WTC11 (cell line): ENCODE results near the gene PHPT1. TPM values are rescaled to one million over a fixed set of nuclear protein-coding genes. Genes with fewer than 3 reads are reported as not detected.

Source experiments
- ATAC-seq: fragments of 200-7000 bp; cut with Tn5 transposase; 2 replicates; pipeline ENCODE4 v1.10.0; 2021; ENCODE audit warnings: mild to moderate bottlenecking, moderate library complexity
- CTCF ChIA-PET: fragments of 300-600 bp; sonication (Branson Sonifier 250); formaldehyde crosslinking; loops from one replicate; lab custom pipeline; 2021; ENCODE audit warnings: antibody characterized with exemption; lab: Charles Lee
- POLR2A ChIA-PET: fragments of 350-600 bp; sonication (Branson Sonifier 250); formaldehyde crosslinking; loops from one replicate; lab custom pipeline; 2021; ENCODE audit warnings: antibody characterized with exemption; lab: Charles Lee
- DNase-seq: peaks from one replicate; pipeline ENCODE4 v3.0.0; 2021; ENCODE audit warnings: low spot score
- H3K27ac Mint-ChIP-seq: 2 replicates; pipeline ENCODE4 v1.8.0; 2021; ENCODE audit warnings: mixed read lengths
- H3K27me3 Mint-ChIP-seq: 2 replicates; pipeline ENCODE4 v1.8.0; 2021; ENCODE audit warnings: low read depth, mild to moderate bottlenecking, moderate library complexity, mixed read lengths
- H3K36me3 Mint-ChIP-seq: 2 replicates; pipeline ENCODE4 v1.8.0; 2021; ENCODE audit warnings: mixed read lengths
- H3K4me1 Mint-ChIP-seq: 2 replicates; pipeline ENCODE4 v1.8.0; 2022; ENCODE audit warnings: mixed read lengths
- H3K4me3 Mint-ChIP-seq: 2 replicates; pipeline ENCODE4 v1.8.0; 2021; ENCODE audit warnings: mild to moderate bottlenecking, moderate library complexity, mixed read lengths
- H3K9me3 Mint-ChIP-seq: 2 replicates; pipeline ENCODE4 v1.8.0; 2021; ENCODE audit warnings: mixed read lengths
- AR ChIP-seq: fragments of 250-450 bp; sonication (Bioruptor Pico); IDR thresholded peaks from 2 replicates; pipeline ENCODE4 v1.9.0; 2021; ENCODE audit warnings: mild to moderate bottlenecking
- ARID4B ChIP-seq: sonication (generic); formaldehyde crosslinking; IDR thresholded peaks from 2 replicates; pipeline ENCODE4 v1.8.0; 2023; ENCODE audit warnings: missing genetic modification reagents, mild to moderate bottlenecking, borderline replicate concordance
- ESRRA ChIP-seq: sonication (generic); formaldehyde crosslinking; IDR thresholded peaks from 2 replicates; pipeline ENCODE4 v1.8.1; 2022; ENCODE audit warnings: mild to moderate bottlenecking, missing genetic modification reagents, borderline replicate concordance
- FOXK1 ChIP-seq: sonication (generic); formaldehyde crosslinking; IDR thresholded peaks from 2 replicates; pipeline ENCODE4 v1.8.0; 2022; ENCODE audit warnings: mild to moderate bottlenecking, moderate library complexity, missing genetic modification reagents
- FOXP1 ChIP-seq: sonication (generic); formaldehyde crosslinking; IDR thresholded peaks from 2 replicates; pipeline ENCODE4 v1.8.0; 2022; ENCODE audit warnings: missing genetic modification reagents, mild to moderate bottlenecking, moderate library complexity, borderline replicate concordance
- MAX ChIP-seq: sonication (generic); formaldehyde crosslinking; IDR thresholded peaks from 2 replicates; pipeline ENCODE4 v1.8.0; 2022; ENCODE audit warnings: mild to moderate bottlenecking, missing genetic modification reagents
- MLX ChIP-seq: sonication (generic); formaldehyde crosslinking; IDR thresholded peaks from 2 replicates; pipeline ENCODE4 v1.8.1; 2023; ENCODE audit warnings: mild to moderate bottlenecking, missing genetic modification reagents, moderate library complexity
- NFYB ChIP-seq: sonication (generic); formaldehyde crosslinking; conservative IDR thresholded peaks from 2 replicates; pipeline ENCODE4 v1.8.0; 2022; ENCODE audit warnings: low read depth, missing genetic modification reagents
- TP53 ChIP-seq: sonication (generic); formaldehyde crosslinking; IDR thresholded peaks from 2 replicates; pipeline ENCODE4 v1.8.1; 2023; ENCODE audit warnings: mild to moderate bottlenecking, missing genetic modification reagents
- ZNF138 ChIP-seq: sonication (generic); formaldehyde crosslinking; conservative IDR thresholded peaks from 2 replicates; pipeline ENCODE4 v1.8.1; 2022; ENCODE audit warnings: mild to moderate bottlenecking, moderate library complexity, missing genetic modification reagents
- ZNF219 ChIP-seq: sonication (generic); formaldehyde crosslinking; IDR thresholded peaks from 2 replicates; pipeline ENCODE4 v1.8.0; 2023; ENCODE audit warnings: missing genetic modification reagents, mild to moderate bottlenecking, borderline replicate concordance
- ZNF263 ChIP-seq: sonication (generic); formaldehyde crosslinking; IDR thresholded peaks from 2 replicates; pipeline ENCODE4 v1.8.1; 2022; ENCODE audit warnings: low read depth, mild to moderate bottlenecking, moderate library complexity, missing genetic modification reagents
- ZNF416 ChIP-seq: fragments of 250-450 bp; sonication (Bioruptor Pico); IDR thresholded peaks from 2 replicates; pipeline ENCODE4 v1.9.0; 2021; ENCODE audit warnings: mild to moderate bottlenecking, inconsistent platforms
- ZNF425 ChIP-seq: fragments of 250-450 bp; sonication (Bioruptor Pico); conservative IDR thresholded peaks from 2 replicates; pipeline ENCODE4 v1.9.0; 2021; ENCODE audit warnings: mild to moderate bottlenecking
- total RNA-seq: library from RNA; stranded (reverse); gene quantifications from 3 replicates; pipeline ENCODE4 v1.2.3, GENCODE V29; 2021
- TF ChIP-seq, protein P1 (sequence below): sonication (generic); formaldehyde crosslinking; IDR thresholded peaks from 2 replicates; pipeline ENCODE4 v1.8.0; 2022; ENCODE audit warnings: mild to moderate bottlenecking, missing genetic modification reagents
- TF ChIP-seq, protein P2 (sequence below): sonication (generic); formaldehyde crosslinking; IDR thresholded peaks from 2 replicates; pipeline ENCODE4 v1.8.0; 2022; ENCODE audit warnings: mild to moderate bottlenecking, missing genetic modification reagents
- TF ChIP-seq, protein P3 (sequence below): sonication (generic); formaldehyde crosslinking; IDR thresholded peaks from 2 replicates; pipeline ENCODE4 v1.8.1; 2022; ENCODE audit warnings: low read depth, mild to moderate bottlenecking, moderate library complexity, missing genetic modification reagents, borderline replicate concordance
- TF ChIP-seq, protein P4 (sequence below): fragments of 250-450 bp; sonication (Bioruptor Pico); IDR thresholded peaks from 2 replicates; pipeline ENCODE4 v1.9.0; 2021; ENCODE audit warnings: mild to moderate bottlenecking

Gene PHPT1
- total RNA-seq, 1 experiment from 2014 or later, result 138 TPM

DNA sequence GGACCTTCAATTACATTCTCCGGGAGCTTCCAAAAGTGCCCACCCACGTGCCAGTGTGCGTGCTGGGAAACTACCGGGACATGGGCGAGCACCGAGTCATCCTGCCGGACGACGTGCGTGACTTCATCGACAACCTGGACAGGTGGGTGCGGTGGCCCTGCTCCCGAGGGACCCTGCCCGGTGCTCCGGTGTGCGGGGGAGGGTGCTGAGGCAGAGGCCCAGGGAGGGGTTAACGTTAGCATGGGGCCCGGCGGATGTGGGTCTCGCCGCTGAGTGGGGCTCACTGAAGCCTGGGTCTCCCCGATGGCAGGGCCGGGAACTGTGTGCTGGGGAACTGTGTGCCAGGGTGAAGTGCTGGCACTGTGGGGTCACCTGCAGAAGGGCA lies 17.5 kb upstream of the PHPT1 start:
- H3K36me3 Mint-ChIP-seq, result peaks cover 30% of the 10 kb centered on the region
- no peaks in the 10 kb centered on the region for H3K27me3 Mint-ChIP-seq
- no peak overlapping the region for H3K4me3 Mint-ChIP-seq
- TF ChIP-seq, protein P1, sequence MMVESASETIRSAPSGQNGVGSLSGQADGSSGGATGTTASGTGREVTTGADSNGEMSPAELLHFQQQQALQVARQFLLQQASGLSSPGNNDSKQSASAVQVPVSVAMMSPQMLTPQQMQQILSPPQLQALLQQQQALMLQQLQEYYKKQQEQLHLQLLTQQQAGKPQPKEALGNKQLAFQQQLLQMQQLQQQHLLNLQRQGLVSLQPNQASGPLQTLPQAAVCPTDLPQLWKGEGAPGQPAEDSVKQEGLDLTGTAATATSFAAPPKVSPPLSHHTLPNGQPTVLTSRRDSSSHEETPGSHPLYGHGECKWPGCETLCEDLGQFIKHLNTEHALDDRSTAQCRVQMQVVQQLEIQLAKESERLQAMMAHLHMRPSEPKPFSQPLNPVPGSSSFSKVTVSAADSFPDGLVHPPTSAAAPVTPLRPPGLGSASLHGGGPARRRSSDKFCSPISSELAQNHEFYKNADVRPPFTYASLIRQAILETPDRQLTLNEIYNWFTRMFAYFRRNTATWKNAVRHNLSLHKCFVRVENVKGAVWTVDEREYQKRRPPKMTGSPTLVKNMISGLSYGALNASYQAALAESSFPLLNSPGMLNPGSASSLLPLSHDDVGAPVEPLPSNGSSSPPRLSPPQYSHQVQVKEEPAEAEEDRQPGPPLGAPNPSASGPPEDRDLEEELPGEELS, result no peak
- TF ChIP-seq FOXP1 (CRISPR knock-in tag) (no peak), ESRRA (CRISPR knock-in tag) (no peak)
- TF ChIP-seq, protein P2, sequence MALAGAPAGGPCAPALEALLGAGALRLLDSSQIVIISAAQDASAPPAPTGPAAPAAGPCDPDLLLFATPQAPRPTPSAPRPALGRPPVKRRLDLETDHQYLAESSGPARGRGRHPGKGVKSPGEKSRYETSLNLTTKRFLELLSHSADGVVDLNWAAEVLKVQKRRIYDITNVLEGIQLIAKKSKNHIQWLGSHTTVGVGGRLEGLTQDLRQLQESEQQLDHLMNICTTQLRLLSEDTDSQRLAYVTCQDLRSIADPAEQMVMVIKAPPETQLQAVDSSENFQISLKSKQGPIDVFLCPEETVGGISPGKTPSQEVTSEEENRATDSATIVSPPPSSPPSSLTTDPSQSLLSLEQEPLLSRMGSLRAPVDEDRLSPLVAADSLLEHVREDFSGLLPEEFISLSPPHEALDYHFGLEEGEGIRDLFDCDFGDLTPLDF (CRISPR knock-in tag), result no peak
- H3K9me3 Mint-ChIP-seq, result no peaks in the 10 kb centered on the region
- H3K4me1 Mint-ChIP-seq, result no peaks in the 10 kb centered on the region
- CTCF ChIA-PET, result no interaction called here
- POLR2A ChIA-PET, result no interaction called here
- no peak overlapping the region for H3K27ac Mint-ChIP-seq
- ATAC-seq, result no peak
- peak; percentile 8 for DNase-seq

DNA sequence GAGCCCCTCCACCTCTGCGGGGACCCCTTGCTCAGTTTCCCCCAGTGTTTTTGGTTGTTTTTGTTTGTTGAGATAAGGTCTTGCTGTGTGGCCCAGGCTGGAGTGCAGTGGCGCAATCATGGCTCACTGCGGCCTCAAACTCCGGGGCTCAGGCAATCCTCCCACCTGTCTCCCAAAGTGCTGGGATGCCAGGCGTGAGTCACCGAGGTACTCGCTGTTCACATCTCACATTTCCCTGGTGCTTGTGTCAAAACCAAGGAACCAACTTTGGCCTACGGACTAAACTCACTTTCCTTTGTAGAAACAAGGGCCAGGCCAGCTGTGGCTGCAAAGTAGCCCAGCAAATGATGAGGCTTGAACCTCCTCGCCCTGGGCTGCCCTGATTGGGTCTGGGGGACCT lies 16.6 kb upstream of the PHPT1 start:
- Mint-ChIP-seq H3K36me3 (peaks cover 30% of the 10 kb centered on the region), H3K4me1 (no peaks in the 10 kb centered on the region), H3K27me3 (no peaks in the 10 kb centered on the region), H3K9me3 (no peaks in the 10 kb centered on the region), H3K27ac (no peak overlapping the region; the same call in 1 of the 2 replicates), H3K4me3 (no peak overlapping the region)
- DNase-seq (no peak), ATAC-seq (no peak)
- POLR2A ChIA-PET, result interaction anchor here (0.7 kb wide), 1 partner anchor 21 kb away, joined by 3 read pairs; no protein-coding TSS in a partner anchor
- CTCF ChIA-PET, result interaction anchor here (0.6 kb wide), 1 partner anchor 187 kb away, joined by 3 read pairs; no protein-coding TSS in a partner anchor
- TF ChIP-seq AR (CRISPR knock-in tag) (no peak), MAX (no peak), MLX (CRISPR knock-in tag) (no peak), ZNF425 (no peak), ZNF416 (CRISPR knock-in tag) (no peak), ZNF219 (CRISPR knock-in tag) (no peak), NFYB (CRISPR knock-in tag) (no peak), ZNF138 (CRISPR knock-in tag) (no peak), FOXK1 (no peak), ARID4B (CRISPR knock-in tag) (no peak), TP53 (no peak), ZNF263 (CRISPR knock-in tag) (no peak)
- TF ChIP-seq, protein P3, sequence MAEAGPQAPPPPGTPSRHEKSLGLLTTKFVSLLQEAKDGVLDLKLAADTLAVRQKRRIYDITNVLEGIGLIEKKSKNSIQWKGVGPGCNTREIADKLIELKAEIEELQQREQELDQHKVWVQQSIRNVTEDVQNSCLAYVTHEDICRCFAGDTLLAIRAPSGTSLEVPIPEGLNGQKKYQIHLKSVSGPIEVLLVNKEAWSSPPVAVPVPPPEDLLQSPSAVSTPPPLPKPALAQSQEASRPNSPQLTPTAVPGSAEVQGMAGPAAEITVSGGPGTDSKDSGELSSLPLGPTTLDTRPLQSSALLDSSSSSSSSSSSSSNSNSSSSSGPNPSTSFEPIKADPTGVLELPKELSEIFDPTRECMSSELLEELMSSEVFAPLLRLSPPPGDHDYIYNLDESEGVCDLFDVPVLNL (CRISPR knock-in tag), result no peak
- TF ChIP-seq, protein P4, sequence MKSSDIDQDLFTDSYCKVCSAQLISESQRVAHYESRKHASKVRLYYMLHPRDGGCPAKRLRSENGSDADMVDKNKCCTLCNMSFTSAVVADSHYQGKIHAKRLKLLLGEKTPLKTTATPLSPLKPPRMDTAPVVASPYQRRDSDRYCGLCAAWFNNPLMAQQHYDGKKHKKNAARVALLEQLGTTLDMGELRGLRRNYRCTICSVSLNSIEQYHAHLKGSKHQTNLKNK (CRISPR knock-in tag), result no peak
